Measurements from ENCODE around the gene CACNA1B.

DNA sequence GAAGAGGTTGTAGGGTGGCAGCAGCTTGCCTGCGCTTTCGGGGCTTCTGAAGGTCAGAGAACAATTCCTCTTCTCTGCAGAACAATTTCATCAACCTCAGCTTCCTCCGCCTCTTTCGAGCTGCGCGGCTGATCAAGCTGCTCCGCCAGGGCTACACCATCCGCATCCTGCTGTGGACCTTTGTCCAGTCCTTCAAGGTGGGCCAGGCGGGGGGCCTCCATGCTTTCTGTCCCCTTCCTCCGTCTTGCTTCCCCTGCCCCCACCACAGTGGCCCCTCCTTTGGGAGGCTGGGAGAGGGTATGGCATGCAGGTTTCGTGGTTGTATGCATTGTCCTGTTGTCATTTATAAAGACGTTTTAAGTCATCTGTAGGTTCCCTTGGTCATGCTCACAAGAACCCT lies 195.8 kb downstream of the CACNA1B start:
- TF ChIP-seq, protein P1, sequence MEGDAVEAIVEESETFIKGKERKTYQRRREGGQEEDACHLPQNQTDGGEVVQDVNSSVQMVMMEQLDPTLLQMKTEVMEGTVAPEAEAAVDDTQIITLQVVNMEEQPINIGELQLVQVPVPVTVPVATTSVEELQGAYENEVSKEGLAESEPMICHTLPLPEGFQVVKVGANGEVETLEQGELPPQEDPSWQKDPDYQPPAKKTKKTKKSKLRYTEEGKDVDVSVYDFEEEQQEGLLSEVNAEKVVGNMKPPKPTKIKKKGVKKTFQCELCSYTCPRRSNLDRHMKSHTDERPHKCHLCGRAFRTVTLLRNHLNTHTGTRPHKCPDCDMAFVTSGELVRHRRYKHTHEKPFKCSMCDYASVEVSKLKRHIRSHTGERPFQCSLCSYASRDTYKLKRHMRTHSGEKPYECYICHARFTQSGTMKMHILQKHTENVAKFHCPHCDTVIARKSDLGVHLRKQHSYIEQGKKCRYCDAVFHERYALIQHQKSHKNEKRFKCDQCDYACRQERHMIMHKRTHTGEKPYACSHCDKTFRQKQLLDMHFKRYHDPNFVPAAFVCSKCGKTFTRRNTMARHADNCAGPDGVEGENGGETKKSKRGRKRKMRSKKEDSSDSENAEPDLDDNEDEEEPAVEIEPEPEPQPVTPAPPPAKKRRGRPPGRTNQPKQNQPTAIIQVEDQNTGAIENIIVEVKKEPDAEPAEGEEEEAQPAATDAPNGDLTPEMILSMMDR (IDR thresholded peaks at IDR 0.05): no peak
- no peak for TF ChIP-seq POLR2AphosphoS5 (IDR thresholded peaks at IDR 0.05; ENCODE audit: insufficient read depth in 1 of 2, low read depth in 1 of 2)

All from vagina (tissue), 2 donors.